OCI-LY7 (cell line): ENCODE measurements around the gene UBE2H.

Experiments used
- CTCF ChIP-seq: fragments of 200-600 bp; sonication (generic); conservative IDR thresholded peaks from 2 replicates; pipeline ENCODE4 v1.5.1; 2014; ENCODE audit warnings: mild to moderate bottlenecking, antibody characterized with exemption, low read length, moderate library complexity, mixed read lengths
- EZH2phosphoT487 ChIP-seq: fragments of 200-600 bp; sonication (generic); IDR thresholded peaks from 2 replicates; pipeline ENCODE4 v1.6.1; 2018; ENCODE audit warnings: low read depth, borderline replicate concordance, mild to moderate bottlenecking, mixed run types, antibody characterized with exemption, low read length, moderate library complexity, mixed read lengths

- TF ChIP-seq CTCF (no peak), EZH2phosphoT487 (no peak)
Observed at GRCh38 chr7:129872054-129872453, 80.7 kb downstream of the UBE2H start.
